Tibial nerve (tissue), 4 donors: Measurements from ENCODE around the gene RPL28.

ENCODE experiments used
- EP300 ChIP-seq, 2 donors: sonication (generic); formaldehyde crosslinking; IDR thresholded peaks; one replicate each; pipeline ENCODE4 v1.6.1; 2017; ENCODE audit warnings: antibody characterized with exemption in 2 of 2, mild to moderate bottlenecking in 1 of 2
- POLR2A ChIP-seq, 2 donors: fragments of 450-650 bp; IDR thresholded peaks; one replicate each; pipeline ENCODE4 v1.6.1; 2017; ENCODE audit warnings: antibody characterized with exemption in 2 of 2, mild to moderate bottlenecking in 2 of 2, moderate library complexity in 2 of 2
- TF ChIP-seq, protein P1 (sequence below), 5 experiments: fragments of 200-600 bp in 3 of 5; fragments of 450-650 bp in 2 of 5; sonication (generic) in 3 of 5; IDR thresholded peaks; one replicate each; pipeline ENCODE4 v1.5.1; 2016 to 2019; ENCODE audit warnings: antibody characterized with exemption in 5 of 5, mild to moderate bottlenecking in 3 of 5, moderate library complexity in 2 of 5

DNA sequence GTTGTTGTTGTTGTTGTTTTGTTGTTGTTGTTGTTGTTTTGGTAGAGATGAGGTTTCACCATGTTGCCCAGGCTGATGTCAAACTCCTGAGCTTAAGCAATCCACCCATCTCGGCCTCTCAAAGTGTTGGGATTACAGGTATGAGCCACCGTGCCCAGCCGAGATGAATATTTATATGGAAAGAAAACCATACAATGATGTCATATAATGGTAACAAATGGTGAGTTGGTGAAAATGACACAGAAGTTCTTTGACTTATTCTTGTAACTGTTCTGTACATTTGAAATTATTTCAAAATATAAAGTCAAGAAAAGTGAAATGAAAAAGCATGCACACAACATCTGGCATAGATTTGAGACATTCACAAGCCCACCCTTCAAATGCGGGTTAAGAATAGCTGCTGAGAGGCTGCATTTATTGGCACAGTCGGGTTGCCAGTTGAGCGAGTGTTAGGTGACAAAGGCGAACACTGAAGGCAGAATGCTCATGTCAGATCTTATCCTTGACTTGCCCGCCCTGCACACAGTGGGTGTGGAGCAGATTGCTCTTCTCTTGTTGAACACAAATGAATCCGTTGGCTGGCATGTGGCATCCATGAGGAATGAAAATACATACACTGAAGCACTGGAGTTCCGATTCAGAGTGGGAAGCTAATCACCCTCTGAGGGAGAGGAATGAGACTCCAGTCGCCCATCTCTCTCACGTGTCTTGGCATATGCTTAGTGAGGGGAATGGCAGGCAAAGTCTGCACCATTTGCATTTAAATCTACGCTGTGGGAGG is 37.7 kb downstream of the RPL28 start:
- TF ChIP-seq, protein P1, sequence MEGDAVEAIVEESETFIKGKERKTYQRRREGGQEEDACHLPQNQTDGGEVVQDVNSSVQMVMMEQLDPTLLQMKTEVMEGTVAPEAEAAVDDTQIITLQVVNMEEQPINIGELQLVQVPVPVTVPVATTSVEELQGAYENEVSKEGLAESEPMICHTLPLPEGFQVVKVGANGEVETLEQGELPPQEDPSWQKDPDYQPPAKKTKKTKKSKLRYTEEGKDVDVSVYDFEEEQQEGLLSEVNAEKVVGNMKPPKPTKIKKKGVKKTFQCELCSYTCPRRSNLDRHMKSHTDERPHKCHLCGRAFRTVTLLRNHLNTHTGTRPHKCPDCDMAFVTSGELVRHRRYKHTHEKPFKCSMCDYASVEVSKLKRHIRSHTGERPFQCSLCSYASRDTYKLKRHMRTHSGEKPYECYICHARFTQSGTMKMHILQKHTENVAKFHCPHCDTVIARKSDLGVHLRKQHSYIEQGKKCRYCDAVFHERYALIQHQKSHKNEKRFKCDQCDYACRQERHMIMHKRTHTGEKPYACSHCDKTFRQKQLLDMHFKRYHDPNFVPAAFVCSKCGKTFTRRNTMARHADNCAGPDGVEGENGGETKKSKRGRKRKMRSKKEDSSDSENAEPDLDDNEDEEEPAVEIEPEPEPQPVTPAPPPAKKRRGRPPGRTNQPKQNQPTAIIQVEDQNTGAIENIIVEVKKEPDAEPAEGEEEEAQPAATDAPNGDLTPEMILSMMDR (IDR thresholded peaks at IDR 0.05) = no peak
- TF ChIP-seq EP300 (IDR thresholded peaks at IDR 0.05) (peak in 1 of 2 donors; percentile 32), POLR2A (IDR thresholded peaks at IDR 0.05) (no peak)
